EH (cell line): Measurements from ENCODE around the gene GORASP2.
"Not testable (repeated sequence)": the region's sequence is repeated elsewhere in the genome, so short reads cannot be mapped to it uniquely, and the experiment has no call there.

Source experiments
- DNase-seq: peaks from one replicate; pipeline ENCODE4 v3.0.0-alpha.2; 2015; ENCODE audit warnings: low read depth

Gene GORASP2

DNA sequence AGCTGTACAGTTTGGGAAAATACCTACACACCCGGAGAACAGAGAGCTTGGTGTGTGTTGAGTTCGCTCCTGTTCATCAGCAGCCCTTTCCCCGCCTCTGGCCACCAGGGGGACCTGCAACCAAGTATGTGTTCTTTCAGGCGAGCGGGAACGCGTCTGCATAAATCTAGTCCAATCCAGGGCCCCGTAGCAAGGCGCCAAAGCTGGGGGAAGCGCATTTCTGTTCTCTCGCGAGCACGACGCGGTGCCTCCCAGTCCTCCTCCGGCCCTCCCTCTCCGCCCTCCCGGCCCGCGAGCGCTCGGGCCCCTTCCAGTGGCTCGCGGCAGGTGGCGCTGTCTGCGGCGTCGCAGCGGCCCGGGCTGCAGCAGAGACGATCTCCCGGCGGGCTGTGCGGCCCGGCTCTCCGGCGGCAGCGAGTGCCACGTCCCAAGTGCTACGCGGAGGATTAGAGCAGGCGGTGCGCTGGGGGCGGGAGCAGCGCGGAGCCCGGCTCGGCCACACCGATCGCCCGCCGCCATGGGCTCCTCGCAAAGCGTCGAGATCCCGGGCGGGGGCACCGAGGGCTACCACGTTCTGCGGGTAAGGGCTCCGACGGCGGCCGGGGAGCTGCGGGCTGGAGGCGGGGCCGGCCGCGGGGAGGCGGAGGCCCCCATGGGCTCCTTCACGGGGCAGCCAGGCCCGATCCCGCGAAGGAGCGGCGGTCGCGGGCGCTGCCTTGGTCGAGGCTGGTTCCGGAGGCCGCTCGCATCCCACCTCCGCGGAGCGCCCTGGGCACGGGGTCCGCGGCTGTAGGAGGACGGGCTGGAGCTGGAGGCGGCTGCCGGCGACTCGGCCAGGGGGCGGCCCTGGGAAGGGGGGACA, at the start of gene GORASP2:
GORASP2 (plus strand) TSS at position 430 of the 862 bp plus-strand sequence; CDS start at position 518, 88 bp downstream.
- peak; percentile 100 for DNase-seq

DNA sequence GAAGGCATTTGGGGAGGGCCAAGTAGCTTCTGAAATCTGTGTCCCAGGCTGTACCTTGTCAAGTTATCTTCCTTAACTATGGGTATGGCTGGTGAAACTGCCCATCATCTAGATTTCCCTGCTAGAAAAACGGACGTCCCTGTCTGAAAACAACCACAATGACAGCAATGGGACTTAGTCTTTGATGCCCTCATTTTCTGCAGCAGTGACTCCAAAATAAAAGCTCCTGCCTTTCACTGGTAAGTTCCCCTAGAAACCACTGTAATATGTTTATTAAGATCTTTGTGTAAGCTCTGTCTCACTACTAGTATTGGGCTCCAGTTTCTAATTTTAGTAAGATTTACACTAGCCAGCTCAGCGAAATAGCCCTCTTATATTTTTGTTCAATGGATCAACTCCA, 47.2 kb upstream of the GORASP2 start:
- DNase-seq = no peak

DNA sequence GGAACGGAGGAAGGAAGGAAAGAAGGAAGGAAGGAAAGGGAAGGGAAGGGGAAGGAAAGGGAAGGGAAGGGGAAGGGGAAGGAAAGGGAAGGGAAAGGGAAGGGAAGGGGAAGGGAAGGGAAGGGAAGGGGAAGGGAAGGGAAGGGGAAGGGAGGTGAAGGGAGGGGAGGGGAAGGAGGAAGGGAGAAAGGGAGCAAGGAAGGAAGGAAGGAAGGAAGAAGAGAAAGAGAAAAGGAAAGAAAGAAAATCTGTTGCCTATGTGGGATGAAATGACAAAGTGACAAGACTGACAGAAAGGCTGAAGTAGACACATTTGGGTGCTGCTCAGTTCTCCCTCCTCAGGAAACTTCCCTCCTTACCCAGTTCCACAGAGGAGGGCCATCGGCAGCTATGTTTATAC, 46.3 kb upstream of the GORASP2 start:
- DNase-seq = no peak

DNA sequence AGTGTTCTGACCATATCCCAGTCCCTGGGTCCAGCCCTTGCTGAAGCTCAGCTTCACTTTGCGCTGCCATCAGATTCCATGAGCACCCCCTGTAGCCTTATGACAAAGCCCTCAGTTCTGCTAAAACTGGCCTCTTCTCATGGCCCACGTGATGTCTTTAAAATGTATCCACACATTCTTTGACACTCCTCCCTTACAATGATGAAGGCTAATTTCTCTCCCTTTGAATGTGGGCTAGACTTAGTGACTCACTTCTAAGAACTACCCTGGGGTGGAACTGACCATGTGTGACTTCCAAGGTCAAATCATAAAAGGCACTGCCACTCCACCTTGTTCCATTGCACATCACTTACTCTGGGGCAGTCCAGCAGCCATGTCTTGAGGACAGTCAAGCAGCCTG, 45.4 kb upstream of the GORASP2 start:
- DNase-seq = peak; percentile 38

DNA sequence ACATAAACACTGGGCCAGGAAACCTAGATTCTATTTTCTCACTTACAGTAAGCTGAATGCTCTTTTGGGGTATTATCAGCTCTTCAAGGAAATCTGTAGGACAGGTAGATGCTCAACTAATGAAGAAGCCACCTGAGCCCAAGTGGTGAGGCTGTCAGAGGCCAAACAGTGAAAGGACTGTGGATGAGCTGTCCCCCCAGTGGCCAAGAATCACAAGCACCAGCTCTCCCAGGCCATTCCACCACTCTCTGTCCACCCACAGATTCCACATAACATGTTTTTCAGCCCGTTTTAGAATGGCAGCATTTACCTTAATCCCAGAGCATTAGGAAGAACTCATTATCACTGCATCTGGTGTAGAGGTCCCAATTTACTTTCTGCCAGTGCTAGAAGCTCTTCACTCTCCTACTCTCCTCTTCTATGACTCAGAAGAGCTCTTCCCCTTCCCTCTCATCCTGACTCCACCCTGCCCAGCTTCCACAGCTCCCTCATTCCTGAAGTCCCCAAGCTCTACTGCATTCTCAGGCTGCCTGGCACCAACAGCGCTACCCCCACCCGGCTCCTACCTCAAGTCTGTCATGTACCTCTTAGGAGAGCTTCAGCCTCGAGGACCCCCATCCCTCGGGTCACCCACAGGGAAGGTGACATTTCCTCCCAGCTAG, 43.8 kb upstream of the GORASP2 start:
- peak; percentile 63 for DNase-seq

DNA sequence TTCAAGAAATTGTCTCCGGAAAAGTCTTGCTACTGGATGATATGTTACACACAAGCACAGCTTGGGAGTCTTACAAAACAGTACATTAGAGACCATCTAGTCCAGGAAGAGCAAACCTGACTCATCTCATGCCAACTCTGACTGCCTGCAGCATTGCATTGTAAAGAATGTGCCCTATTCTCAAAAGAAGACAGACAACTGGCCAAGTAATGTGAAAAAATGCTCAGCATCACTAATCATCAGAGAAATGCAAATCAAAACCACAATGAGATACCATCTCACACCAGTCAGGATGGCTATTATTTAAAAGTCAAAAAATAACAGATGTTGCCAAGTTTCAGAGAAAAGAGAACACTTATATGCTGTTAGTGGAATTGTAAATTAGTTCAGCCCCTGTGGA, 42.7 kb upstream of the GORASP2 start:
- DNase-seq = peak; percentile 94

GRCh38 chr2:170887496-170887895, 41.6 kb upstream of the GORASP2 start:
- peak; percentile 19 for DNase-seq

- DNase-seq = peak; percentile 22
Measured at GRCh38 chr2:170887896-170888295, 41.2 kb upstream of the GORASP2 start.

DNA sequence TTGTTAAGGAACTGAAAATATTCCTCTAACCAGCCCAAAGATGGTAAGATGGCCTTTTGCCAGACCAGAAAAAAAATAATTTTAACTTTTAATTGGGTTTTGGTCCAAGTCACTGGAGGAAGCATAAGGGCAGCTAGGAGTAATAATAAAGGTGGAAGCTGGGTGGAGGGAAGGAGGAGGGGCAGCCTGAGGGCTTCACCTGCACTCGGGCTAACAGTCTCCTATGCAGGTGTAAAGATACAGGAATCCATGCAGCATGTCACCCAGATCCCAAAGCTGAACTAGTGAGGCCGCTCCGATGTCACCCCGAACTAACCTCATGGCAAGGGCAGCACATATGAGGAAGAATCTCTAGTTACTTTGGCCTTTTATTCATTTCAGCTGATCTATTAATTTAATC, 37.2 kb upstream of the GORASP2 start:
- DNase-seq = no peak

- no peak for DNase-seq
Measured at GRCh38 chr2:170892391-170892951, 36.6 kb upstream of the GORASP2 start.

DNA sequence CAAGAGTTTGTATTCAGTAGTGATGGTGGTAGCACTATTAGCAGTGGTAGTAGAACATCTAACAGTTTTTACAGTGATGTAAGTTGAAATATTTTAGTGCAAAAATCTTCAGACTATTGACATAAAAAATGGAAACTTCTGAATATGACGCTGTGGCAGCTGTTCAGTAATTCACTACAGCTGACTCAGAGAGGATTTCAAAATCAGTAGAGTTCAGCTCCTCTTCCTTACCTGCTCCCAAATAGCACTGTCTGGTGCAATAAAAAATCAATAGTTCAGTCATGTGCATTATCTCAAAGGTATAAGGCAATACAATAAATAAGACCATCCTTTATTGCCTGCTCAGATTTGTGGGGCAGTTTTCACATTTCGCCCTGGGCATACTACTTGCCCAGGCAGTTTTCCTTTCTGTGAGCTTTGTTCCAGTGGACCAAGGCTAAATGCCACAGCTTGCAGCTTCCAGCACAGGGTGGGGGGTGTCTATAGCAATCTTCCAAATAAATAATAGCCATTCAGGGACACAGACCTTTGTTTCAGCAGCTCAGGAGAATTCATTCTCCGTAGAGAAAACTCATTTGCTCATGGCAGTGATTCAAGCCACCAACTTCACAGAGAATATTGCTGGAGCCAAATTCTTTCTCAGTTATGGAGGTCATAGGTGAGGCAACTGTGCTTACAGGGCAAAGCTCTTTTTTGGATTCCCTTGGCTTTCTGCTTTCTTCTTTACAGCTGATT, 33.9 kb upstream of the GORASP2 start:
- no peak for DNase-seq

GRCh38 chr2:170896622-170897021, 32.4 kb upstream of the GORASP2 start:
- DNase-seq = no peak

DNA sequence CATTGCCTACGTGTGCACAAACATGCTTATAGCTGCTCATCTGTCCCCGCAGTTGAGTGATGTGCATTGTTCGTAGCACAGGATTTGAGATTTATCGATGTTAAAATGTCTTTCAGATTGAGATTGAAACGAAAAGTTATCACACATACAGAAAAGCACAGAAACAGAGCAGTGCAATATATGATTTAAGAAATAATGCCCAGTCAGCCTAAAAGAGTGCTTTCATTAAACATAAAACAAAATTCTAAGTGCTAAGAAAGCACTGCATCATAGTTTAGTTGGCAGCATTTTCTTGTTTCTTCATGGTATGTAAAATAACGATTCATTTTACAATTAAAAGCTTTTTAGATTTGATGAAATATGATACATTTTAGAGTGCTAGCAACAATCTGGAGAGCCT, 31.9 kb upstream of the GORASP2 start:
- DNase-seq = no peak

DNA sequence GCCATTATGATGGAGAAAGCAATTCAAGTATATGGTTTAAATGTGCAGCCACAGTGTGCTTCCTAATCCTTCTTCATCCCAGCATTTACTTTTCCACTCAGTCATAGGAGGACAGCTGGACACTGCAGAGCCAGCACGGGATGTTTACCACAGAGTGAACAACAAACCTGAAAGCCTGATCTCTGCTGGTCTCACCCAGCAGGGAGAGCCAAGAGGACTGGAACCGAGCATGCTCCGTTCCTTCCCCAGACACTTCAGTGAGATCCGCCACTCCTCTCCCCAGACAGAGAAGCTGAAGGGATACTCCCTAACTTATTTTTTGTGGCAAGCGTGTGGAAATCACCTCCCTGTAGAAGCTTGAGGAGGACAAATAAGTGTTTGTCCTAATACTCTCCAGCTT, 23.2 kb upstream of the GORASP2 start:
- DNase-seq = no peak

- no peak for DNase-seq
Measured at GRCh38 chr2:170911314-170911889, 17.7 kb upstream of the GORASP2 start.

DNA sequence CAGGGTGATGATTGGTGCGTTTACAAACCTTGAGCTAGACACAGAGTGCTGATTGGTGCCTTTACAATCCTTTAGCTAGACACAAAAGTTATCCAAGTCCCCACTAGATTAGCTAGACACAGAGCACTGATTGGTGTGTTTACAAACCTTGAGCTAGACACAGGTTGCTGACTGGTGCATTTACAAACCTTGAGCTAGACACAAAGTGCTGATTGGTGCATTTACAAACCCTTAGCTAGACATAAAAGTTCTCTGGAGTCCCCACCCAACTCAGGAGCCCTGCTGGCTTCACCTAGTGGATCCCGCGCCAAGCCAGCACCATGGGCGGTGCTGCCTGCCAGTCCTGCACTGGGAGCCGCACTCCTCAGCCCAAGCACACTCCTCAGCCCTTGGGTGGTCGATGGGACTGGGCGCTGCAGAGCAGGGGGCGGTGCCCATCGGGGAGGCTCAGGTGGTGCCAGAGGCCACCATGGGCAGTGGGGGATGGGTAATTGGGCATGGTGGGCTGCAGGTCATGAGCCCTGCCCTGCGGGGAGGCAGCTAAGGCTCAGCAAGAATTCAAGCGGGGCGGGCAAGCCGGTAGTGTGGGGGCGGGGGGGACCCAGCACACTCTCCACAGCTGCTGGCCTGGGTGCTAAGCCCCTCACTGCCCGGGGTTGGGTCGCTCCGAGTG, 13.9 kb upstream of the GORASP2 start:
- not testable (repeated sequence) for DNase-seq

- no peak for DNase-seq
Measured at GRCh38 chr2:170917219-170917913, 11.7 kb upstream of the GORASP2 start.

DNA sequence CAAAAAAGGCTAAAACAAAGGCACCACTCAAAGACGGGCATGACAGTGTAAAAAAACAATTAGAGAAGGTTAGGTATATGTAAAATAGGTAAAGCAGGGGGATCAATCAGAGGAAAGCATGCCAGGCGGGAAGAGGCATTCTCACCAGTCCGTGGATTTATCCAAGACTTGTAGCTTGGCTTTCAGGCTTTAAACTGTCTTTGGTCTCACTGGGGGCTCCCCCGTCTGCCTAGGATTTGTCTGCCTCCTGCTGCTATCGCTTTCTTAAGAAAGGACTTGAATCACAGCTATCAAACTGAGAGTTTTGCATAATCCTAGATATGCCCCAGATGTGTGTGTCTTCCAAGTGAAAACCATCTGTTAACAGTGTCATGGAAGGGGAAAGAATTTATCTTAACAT, 11.1 kb upstream of the GORASP2 start:
- DNase-seq = no peak

GRCh38 chr2:170921873-170922272, 7.2 kb upstream of the GORASP2 start:
- DNase-seq = not testable (repeated sequence)

- DNase-seq = no peak
Measured at GRCh38 chr2:170922634-170923494, 6.2 kb upstream of the GORASP2 start.
